ENCODE measurements around the gene DERL3.

GRCh38 chr22:23859201-23859600 lies 20.4 kb upstream of the DERL3 start:
- TF ChIP-seq ZNF274 (IDR thresholded peaks at IDR 0.05; ENCODE audit: low read depth, low read length), result no peak
- TF ChIP-seq YY1 (IDR thresholded peaks at IDR 0.05; ENCODE audit: insufficient read depth, insufficient read length), result no peak
